Measurements from ENCODE around the gene ALDH3A2.

The ALDH3A2 gene

GRCh38 chr17:19718041-19718612, 69.6 kb downstream of the ALDH3A2 start:
- no peak for ATAC-seq
- TF ChIP-seq, protein P1, sequence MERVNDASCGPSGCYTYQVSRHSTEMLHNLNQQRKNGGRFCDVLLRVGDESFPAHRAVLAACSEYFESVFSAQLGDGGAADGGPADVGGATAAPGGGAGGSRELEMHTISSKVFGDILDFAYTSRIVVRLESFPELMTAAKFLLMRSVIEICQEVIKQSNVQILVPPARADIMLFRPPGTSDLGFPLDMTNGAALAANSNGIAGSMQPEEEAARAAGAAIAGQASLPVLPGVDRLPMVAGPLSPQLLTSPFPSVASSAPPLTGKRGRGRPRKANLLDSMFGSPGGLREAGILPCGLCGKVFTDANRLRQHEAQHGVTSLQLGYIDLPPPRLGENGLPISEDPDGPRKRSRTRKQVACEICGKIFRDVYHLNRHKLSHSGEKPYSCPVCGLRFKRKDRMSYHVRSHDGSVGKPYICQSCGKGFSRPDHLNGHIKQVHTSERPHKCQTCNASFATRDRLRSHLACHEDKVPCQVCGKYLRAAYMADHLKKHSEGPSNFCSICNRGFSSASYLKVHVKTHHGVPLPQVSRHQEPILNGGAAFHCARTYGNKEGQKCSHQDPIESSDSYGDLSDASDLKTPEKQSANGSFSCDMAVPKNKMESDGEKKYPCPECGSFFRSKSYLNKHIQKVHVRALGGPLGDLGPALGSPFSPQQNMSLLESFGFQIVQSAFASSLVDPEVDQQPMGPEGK (CRISPR knock-in tag; IDR thresholded peaks at IDR 0.05; ENCODE audit: borderline replicate concordance) = no peak
- TF ChIP-seq TCF4 (CRISPR knock-in tag; IDR thresholded peaks at IDR 0.05; ENCODE audit: borderline replicate concordance) (no peak), BACH2 (CRISPR knock-in tag; IDR thresholded peaks at IDR 0.05; ENCODE audit: borderline replicate concordance) (no peak), ZFP30 (CRISPR knock-in tag; IDR thresholded peaks at IDR 0.05) (no peak), PPARA (CRISPR knock-in tag; IDR thresholded peaks at IDR 0.05; ENCODE audit: borderline replicate concordance) (no peak), SNAI2 (CRISPR knock-in tag; IDR thresholded peaks at IDR 0.05) (no peak), ARNTL (CRISPR knock-in tag; IDR thresholded peaks at IDR 0.05; ENCODE audit: borderline replicate concordance, low read depth) (no peak), RARB (CRISPR knock-in tag; IDR thresholded peaks at IDR 0.05) (no peak), ZFP3 (CRISPR knock-in tag; IDR thresholded peaks at IDR 0.05) (no peak), ESRRG (CRISPR knock-in tag; IDR thresholded peaks at IDR 0.05) (no peak), ZC3H10 (CRISPR knock-in tag; IDR thresholded peaks at IDR 0.05) (no peak), OSR1 (CRISPR knock-in tag; IDR thresholded peaks at IDR 0.05) (no peak), GLIS3 (CRISPR knock-in tag; IDR thresholded peaks at IDR 0.05) (no peak), ZNF8 (CRISPR knock-in tag; IDR thresholded peaks at IDR 0.05) (no peak), CSRNP3 (CRISPR knock-in tag; IDR thresholded peaks at IDR 0.05) (no peak), CSDC2 (CRISPR knock-in tag; IDR thresholded peaks at IDR 0.05) (no peak)
- TF ChIP-seq, protein P2, sequence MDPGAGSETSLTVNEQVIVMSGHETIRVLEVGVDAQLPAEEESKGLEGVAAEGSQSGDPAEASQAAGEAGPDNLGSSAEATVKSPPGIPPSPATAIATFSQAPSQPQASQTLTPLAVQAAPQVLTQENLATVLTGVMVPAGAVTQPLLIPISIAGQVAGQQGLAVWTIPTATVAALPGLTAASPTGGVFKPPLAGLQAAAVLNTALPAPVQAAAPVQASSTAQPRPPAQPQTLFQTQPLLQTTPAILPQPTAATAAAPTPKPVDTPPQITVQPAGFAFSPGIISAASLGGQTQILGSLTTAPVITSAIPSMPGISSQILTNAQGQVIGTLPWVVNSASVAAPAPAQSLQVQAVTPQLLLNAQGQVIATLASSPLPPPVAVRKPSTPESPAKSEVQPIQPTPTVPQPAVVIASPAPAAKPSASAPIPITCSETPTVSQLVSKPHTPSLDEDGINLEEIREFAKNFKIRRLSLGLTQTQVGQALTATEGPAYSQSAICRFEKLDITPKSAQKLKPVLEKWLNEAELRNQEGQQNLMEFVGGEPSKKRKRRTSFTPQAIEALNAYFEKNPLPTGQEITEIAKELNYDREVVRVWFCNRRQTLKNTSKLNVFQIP (CRISPR knock-in tag; IDR thresholded peaks at IDR 0.05; ENCODE audit: borderline replicate concordance, low read depth) = no peak
- TF ChIP-seq, protein P3, sequence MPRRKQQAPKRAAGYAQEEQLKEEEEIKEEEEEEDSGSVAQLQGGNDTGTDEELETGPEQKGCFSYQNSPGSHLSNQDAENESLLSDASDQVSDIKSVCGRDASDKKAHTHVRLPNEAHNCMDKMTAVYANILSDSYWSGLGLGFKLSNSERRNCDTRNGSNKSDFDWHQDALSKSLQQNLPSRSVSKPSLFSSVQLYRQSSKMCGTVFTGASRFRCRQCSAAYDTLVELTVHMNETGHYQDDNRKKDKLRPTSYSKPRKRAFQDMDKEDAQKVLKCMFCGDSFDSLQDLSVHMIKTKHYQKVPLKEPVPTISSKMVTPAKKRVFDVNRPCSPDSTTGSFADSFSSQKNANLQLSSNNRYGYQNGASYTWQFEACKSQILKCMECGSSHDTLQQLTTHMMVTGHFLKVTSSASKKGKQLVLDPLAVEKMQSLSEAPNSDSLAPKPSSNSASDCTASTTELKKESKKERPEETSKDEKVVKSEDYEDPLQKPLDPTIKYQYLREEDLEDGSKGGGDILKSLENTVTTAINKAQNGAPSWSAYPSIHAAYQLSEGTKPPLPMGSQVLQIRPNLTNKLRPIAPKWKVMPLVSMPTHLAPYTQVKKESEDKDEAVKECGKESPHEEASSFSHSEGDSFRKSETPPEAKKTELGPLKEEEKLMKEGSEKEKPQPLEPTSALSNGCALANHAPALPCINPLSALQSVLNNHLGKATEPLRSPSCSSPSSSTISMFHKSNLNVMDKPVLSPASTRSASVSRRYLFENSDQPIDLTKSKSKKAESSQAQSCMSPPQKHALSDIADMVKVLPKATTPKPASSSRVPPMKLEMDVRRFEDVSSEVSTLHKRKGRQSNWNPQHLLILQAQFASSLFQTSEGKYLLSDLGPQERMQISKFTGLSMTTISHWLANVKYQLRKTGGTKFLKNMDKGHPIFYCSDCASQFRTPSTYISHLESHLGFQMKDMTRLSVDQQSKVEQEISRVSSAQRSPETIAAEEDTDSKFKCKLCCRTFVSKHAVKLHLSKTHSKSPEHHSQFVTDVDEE (CRISPR knock-in tag; IDR thresholded peaks at IDR 0.05) = no peak

DNA sequence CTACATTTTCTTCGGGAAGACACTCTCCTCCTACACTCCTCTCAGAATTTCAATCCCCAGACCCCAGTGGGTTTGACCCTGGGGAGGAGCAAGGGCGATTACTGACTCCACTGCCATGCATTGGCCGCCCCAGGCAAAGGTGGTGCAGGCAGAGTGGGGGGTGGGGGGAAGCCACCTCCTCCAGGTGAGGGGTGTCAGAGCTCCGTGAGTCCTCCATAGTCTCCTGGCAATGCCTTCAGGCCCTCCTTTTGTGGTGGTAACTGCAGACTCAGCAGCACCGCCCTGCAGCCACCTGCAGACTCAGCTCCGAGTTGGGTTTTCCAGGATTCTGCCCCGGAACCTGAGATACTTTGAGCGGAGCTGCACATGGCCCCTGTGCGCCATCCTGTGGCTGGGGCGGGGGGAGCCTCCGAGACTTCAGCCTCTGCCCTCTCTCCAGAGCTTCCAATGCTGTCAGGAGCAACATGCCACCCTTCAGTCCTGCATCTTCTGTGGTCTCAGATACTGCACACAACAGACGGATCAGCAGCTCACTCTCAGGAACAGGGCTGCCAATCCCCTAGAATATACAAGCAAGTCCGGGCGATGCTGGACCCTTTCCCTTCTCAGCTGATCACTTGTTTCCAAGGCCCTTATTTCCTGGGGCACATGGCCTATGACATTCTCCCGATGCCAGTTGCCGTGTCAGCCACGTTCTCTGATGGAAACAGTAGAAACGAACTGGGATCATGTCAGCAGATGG, 70.2 kb downstream of the ALDH3A2 start:
- peak; percentile 24; the same call in 2 of the 3 replicates for ATAC-seq
- TF ChIP-seq ARNTL (CRISPR knock-in tag; IDR thresholded peaks at IDR 0.05; ENCODE audit: borderline replicate concordance, low read depth) (no peak), GLIS3 (CRISPR knock-in tag; IDR thresholded peaks at IDR 0.05) (no peak), ISL1 (CRISPR knock-in tag; IDR thresholded peaks at IDR 0.05) (no peak), ZC3H10 (CRISPR knock-in tag; IDR thresholded peaks at IDR 0.05) (no peak), CSRNP3 (CRISPR knock-in tag; IDR thresholded peaks at IDR 0.05) (no peak), ZNF8 (CRISPR knock-in tag; IDR thresholded peaks at IDR 0.05) (no peak), SNAI2 (CRISPR knock-in tag; IDR thresholded peaks at IDR 0.05) (no peak), PPARA (CRISPR knock-in tag; IDR thresholded peaks at IDR 0.05; ENCODE audit: borderline replicate concordance) (no peak), ESRRG (CRISPR knock-in tag; IDR thresholded peaks at IDR 0.05) (no peak), ZNF70 (CRISPR knock-in tag; IDR thresholded peaks at IDR 0.05) (no peak), RARB (CRISPR knock-in tag; IDR thresholded peaks at IDR 0.05) (no peak), ZFP3 (CRISPR knock-in tag; IDR thresholded peaks at IDR 0.05) (no peak), ZFP30 (CRISPR knock-in tag; IDR thresholded peaks at IDR 0.05) (no peak), ZNF565 (CRISPR knock-in tag; conservative IDR thresholded peaks at IDR 0.05; ENCODE audit: low read depth) (no peak)
- TF ChIP-seq, protein P3 (CRISPR knock-in tag; IDR thresholded peaks at IDR 0.05) = no peak
- TF ChIP-seq, protein P1 (CRISPR knock-in tag; IDR thresholded peaks at IDR 0.05; ENCODE audit: borderline replicate concordance) = no peak

All from SK-N-SH treated with all-trans-retinoic acid at 6 μM for 48 hours (cell line).